Breast epithelium (tissue), 3 donors: Measurements from ENCODE around the gene SLAMF9.

ENCODE experiments used
- CTCF ChIP-seq, 3 donors: fragments of 450-650 bp; IDR thresholded peaks; one replicate each; pipeline ENCODE4 v1.5.1; 2016 to 2017; ENCODE audit warnings: antibody characterized with exemption in 3 of 3, mild to moderate bottlenecking in 3 of 3, moderate library complexity in 3 of 3
- POLR2A ChIP-seq: fragments of 450-650 bp; IDR thresholded peaks from one replicate; pipeline ENCODE4 v1.6.1; 2016; ENCODE audit warnings: antibody characterized with exemption, mild to moderate bottlenecking, moderate library complexity
- POLR2AphosphoS5 ChIP-seq, 3 donors: sonication (generic); formaldehyde crosslinking; IDR thresholded peaks; one replicate each; pipeline ENCODE4 v1.6.1; 2017; ENCODE audit warnings: antibody characterized with exemption in 3 of 3

GRCh38 chr1:159911326-159912070, 42.5 kb downstream of the SLAMF9 start:
- TF ChIP-seq POLR2AphosphoS5 (IDR thresholded peaks at IDR 0.05) (no peak), CTCF (IDR thresholded peaks at IDR 0.05) (no peak), POLR2A (no peak)
